ENCODE data around the gene DTX1.

Gene DTX1

DNA sequence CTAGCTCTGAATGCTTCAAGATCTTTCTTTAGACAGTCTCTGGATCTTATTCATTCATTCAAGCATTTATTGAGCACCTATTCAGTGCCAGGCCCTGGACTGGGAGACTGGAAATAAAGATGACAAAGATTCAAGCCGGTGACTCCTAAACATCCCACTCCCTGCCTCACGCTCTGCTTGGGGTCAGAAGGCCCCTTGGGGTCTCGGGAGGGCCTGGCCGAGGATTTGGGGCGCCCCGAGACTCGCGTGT lies 224 bp upstream of the DTX1 start:
- no peak for DNase-seq

DNA sequence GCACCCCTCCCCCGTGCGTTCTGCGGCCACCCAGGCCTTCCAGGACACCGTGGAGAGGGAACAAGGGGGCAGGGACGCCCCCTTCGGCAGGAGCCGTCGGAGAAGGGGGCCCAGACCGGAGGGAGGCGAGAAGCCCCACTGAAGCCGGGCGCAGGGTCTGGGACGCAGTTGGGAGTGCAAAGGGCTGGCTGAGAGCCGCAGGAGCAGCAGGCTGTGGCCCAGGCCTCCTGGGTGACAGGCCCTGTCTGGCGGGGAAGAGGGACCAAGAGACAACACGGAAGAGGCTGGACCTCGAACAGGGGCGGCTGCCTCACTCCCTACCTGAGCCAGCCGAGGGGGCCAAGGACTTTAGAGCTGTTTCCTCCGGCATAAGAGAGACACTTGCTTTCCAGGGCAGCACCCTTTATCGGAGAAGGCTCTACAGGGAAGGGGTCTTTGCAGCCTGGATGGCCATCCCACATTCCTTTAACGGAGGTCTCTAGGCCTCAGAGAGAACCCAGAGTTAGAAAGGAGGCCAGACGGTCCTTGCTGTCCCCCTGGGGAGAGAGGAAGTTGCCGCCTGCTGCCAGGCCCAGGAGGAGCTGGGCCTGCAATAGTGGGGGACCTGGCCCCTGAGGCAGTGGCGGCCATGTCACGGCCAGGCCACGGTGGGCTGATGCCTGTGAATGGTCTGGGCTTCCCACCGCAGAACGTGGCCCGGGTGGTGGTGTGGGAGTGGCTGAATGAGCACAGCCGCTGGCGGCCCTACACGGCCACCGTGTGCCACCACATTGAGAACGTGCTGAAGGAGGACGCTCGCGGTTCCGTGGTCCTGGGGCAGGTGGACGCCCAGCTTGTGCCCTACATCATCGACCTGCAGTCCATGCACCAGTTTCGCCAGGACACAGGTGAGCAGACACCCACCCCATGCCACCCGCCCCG lies 1.3 kb downstream of the DTX1 start:
- no peak for DNase-seq

DNA sequence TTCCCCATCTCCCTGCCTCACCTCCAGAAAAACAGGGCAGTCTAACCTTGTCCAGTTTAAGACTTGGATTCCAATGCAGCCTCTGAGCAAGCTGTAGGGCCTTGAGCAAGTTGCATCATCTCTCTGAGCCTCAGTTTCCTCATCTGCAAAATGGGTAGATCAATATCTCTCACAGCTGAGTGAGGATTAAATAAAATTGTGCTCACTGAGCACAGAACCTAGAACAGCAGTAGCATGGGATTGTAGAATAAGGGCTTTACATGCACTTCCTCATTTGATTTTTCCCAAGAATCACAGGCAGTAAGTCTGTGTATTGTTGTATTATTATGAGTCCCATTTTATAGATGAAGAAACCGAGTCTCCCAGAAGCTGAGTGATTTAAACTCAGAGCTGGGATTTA lies 2.0 kb downstream of the DTX1 start:
- no peak for DNase-seq

DNA sequence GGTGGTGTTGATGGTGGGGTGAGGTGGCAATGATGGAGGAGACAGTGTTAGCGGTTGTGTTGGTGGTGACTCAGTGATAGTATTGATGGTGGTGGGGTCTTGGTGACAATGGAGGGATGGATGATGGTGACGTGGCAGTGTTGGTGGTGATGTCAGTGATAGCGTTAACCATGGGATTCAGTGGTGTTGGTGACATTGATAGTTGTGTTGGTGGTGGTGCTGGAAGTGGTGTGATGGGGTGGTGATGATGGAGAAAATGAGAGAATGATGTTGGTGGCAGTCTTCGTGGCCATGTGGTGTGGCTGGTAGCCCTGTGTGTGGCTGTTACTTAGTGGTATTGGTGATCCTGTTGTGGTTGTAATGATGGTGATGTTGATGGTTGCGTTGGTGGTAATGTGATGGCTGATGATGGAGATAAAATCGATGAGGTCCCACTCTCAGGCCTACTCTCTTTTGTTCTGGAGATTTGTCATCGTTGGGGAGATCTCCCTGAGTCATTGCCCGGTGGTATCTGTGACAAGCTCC lies 2.6 kb downstream of the DTX1 start:
- DNase-seq, result no peak

DNA sequence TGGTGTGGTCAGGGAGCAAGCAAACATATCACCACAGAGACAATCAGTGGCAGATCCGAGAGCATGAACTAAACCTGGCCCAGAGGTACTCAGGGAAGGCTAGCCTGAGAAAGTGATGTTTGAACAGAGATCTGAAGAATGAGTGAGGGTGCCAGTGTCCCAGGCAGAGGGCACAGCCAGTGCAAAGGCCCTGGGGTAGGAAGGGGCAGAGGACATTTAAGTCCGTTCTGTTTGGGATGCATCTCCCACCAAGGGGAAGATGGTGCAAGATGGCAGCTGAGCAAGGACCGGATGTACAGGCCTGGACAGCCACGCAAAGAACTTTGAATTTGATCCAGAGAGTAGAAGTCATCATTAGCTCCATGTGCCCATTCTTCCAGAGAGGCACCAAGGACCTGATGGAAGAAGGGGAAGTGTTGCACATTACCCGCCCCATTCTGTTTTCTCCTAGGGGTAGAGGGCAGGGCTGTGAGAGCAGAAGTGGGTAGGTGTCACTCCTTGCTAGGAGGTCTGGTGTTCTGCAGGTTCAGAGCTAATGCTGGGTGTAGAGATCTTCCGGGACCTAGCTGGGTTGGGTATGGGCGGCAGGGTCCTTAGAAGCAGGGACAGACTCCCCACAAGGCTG lies 3.9 kb downstream of the DTX1 start:
- no peak for DNase-seq

DNA sequence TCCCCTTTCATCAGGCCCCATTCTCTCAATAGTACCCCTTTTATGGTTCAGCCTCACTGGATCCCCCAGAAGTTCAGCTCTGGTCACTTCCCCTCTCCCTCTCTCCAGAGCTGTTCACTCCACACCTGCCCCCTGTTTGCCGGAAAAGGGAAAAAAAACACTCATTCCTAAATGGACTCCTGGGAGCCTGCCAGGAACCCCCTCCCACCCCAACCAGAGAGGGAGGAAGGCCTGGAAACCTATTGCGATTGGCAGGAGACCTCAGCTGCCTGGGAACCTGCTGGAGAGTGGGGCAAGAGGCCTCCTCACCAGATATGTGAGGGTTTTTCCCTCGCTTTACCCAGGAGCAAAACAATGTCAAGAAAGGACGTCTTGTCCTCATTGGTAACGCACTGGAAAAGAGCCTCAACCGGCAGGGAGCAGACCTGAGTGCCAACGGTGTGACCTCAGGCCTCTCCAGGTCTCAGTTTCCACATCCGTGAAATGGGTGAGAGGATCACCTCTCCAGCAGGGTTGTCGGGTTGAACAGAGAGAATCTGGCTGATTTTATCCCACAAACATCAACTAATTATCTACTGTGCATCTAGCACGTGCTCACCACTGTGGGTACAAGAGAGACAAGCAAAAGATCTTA lies 4.6 kb downstream of the DTX1 start:
- DNase-seq, result no peak

DNA sequence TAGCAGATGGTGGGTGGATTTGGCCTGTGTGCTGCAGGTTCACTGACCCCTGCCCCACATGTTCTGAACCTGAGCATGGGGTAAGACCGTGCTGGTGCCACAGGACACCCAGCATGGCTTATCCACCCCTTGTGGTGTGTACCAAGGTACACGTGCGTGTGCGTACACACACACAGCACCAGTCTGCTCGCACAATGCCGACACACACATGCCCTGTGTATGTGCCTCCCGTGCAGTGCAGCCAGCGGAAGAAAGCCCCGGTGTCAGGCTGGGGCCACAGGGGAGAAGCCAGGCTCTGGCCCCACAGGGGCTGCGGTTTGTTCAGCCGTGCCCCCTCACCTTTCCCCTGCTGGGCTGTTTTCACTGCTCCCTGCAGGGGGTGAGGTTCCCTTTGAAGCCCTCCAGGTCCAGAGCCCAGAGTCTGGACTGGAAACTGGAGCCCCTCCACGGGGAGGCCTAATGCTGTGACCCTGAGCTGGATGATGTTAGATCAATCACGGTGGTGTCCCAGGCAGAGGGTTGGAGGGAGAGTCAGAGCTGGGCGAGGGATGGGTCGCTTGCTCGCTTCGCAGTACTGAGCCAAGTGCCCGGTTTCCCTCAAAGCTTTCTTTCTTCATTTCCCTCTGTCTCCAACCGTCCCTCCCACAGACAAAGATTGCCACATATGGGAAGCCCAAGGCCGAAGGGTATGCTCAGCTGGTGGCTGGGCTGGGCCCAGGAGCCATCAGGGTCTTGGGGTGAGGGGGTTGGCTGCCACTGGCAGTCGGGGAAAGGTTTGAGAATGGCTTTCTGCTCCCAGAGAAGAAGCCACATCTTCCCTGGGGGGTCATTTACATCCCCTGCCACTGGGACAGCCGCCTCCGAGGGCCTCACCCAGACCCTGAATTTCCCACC lies 6.2 kb downstream of the DTX1 start:
- no peak for DNase-seq

DNA sequence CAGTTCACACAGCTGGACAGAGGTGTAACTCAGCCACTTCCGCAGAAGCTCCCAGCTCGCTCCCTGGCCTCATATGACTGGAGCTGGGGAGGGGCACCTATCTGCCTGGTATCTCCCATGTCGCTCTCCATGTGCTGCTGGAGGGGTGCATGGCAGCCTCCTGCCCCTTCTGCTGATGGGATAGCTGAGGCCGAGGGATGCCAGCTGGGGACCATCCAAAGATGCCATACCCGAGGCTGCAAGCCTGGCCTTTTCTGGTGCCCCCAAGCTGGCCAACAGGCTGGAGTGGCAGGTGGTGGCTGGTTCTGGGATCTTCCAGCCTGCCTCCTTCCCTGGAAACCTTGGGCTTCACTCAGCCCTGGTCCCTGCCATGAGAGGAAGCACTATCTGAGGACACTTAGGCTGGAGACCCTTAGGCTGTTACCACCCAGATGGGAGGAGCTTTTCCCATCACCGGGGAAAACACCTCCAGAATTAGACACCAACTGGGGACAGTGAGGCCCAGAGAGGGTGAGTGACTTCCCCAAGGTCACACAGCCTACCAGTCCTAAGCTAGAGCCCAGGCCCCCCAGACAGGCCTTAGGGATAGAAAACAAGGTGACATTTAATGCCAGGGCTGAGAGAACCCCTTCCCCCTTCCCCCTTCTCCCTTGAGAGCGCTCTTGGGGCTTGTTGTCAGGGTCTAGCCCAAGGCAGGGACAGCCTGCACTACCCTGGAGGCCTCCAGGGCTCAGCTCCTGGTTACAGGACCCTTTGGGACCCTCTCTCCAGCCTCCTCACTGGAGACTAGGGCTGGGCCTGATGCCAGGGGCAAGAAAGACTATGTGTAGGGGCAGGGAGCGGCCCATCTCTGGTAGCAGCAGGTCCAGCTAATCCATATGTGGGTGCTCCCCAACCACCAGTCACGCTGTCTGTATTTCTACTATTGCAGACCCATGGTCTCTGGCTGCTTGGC lies 7.1 kb downstream of the DTX1 start:
- DNase-seq, result no peak

DNA sequence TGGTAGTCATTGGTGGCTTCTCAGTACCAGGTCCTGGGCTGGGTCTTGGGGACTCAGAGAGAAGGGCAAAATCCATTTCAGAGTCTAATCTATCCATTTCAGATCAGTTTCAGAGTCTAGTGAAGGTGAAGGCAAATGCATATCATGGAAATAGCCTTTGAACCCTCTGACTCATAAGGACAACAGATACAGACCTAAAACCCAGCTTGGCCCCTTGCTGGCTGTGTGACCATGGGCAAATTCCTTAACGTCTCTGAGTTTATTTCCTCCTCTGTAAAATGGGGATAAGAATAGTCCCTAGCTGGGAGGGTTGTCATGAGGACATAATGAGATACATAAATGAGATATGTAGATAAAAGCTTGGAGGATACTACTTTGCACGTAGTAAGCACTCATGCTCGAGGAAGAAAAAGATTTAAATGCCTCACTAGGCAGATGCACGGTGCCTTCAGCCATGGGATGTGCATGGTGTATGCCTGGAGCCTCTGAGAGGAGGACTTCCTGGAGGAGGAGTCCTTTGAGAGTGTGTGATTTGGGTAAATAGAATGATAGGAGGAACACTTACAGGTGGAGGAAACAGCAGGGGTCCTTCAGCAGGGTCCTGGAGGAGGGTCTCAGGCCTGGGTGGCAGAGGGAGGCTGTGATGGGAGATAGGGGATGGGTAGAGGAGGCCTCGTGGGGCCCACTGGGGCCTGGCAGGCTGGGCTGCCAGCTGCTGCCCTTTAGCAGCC lies 8.0 kb downstream of the DTX1 start:
- DNase-seq, result no peak

DNA sequence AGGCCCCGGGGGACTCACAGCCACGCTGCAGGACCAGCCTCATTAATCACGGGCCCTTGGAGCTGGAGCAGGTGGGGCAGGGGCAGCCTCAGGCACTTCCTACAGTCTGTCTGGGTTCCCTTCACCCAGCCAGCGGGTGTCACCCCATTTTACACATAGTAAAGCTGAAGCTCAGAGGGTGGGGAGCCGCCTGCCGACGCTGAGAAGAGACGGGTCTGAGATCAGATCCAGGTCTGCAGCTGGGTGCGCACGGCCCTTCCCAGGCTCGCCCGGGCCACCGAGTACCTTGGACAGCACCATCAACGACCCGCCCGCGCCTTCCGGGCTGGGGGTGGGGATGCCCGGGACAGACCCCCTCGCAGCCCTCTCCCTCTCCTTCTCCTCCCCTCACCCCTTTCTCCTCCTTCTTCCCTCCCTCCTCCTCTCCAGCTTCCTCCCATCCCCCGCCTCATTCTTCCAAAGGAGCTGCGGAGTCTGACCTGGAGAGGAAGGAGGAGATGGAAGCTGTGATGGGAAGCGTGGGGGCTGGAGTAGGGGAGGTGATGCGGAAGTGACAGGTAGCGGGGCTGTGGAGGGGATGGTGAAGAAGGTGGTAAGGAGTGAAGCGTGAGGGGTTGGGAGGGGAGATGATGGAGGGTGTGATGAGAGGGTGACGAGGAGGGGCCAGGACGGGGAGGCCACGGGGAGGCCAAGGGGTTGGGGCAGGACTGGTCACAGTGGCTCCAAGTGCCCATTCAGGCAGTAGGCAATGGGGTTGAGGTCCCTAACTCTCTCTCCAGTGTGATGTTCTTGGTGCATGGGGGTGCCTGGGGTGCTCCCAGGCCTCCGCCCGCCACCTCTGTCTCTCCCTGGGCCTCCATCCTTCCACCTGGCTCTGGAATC lies 8.8 kb downstream of the DTX1 start:
- no peak for DNase-seq

DNA sequence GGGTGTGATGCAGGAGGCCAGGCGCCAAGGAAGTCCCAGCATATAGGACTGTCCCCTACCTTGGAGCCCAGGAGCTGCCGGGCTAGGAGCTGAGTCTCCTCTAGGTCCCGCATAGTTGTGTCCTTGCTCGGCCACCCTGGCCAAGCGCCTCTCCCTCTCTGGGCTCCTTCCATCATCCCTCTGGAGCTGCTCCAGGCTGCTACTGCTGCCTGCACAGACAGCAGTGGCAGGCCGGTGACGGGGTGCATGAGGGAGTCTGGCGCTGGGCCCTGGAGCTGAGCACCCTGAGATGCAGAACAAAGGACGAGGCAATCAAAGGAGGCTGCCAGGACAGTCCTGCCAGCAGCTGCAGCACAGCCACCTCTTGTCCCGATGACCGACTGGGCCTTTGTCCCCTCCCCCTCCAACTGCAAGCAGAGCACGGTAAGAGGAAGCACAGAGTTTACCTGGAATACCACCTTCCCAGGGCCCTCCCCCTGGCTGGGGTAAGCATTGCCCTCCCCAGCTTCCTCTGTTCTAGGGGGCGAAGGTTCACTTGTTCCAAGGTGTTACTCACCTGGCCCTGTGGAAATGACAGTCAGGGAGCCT lies 10.4 kb downstream of the DTX1 start:
- DNase-seq, result no peak

DNA sequence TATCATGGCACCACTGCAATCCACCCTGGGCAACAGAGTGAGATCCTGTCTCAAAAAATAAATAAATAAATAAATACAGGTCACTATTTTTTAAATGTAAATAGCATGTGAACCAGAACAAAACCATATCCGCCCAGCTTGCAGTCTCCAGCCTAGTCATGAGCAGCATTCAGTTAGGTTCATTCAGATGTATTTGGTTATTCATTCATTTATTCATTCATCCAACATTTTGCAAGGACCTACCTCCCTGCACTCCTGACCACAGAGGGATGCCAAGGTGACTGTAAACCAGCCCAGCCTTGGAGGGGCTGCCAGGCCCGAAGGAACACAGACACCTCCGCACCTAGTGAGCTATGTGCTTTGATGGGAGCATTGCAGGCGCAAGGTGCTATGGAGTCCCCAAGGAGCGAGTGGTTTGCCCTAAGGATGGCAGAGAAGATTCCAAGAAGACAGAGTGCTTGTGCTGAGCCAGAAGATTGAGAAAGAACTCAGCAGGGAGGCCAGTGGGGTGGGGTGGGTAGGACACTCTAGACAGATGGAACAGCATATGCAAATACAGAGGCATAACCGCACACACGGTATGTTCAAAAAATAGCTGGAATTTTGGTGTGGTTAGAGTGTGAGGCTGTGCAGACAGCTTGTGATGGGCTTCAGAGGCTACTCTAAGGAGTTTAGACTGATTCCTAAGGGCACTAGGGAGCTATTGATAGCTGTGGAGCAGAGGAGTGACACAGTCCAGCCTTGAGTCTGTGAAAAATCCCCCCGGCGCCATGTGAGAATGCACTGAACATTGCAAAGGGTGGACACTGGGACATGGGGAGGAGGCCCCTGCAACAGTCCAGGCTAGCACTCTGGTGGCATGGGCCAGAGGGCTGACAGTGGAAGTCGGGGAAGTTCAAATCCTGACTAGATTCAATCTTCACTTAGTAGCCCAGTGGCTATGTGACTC lies 11.7 kb downstream of the DTX1 start:
- no peak for DNase-seq

DNA sequence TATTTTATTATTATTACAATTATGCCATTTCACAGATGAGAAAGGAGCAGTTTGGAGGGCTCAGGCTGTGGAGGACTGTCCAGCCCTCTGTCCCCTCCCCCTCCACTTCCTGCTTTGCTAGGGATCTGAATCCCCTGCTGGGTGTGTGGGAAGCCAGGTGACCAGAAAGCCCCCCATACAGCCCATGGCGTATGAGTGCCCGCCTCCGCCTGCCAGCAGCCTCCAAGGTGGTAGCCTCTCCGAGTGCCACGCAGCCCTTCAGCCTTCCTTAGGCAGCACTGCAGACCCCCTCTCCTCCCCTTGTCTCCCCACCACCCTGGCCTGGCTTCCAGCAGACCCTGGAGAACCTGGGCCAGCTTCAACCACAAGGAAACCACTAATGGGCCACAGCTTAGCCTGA lies 12.6 kb downstream of the DTX1 start:
- DNase-seq, result no peak

DNA sequence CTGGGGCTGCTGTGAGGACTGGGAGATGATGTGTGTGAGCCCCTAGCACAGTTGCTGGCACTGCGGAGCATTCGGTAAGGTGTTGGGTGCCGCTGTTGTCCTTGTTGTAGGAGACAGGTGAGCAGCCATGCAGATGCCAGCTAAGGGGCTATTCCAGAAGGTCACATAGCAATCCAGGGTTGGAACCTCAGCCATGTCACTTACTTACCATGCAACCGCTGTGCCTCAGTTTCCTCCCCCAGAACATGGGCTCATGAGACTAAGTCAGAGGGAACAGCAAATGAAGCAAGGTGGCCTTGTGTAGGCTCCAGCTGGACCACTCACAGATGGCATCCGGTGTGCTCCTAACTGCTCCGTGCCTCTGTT lies 13.2 kb downstream of the DTX1 start:
- DNase-seq, result no peak

DNA sequence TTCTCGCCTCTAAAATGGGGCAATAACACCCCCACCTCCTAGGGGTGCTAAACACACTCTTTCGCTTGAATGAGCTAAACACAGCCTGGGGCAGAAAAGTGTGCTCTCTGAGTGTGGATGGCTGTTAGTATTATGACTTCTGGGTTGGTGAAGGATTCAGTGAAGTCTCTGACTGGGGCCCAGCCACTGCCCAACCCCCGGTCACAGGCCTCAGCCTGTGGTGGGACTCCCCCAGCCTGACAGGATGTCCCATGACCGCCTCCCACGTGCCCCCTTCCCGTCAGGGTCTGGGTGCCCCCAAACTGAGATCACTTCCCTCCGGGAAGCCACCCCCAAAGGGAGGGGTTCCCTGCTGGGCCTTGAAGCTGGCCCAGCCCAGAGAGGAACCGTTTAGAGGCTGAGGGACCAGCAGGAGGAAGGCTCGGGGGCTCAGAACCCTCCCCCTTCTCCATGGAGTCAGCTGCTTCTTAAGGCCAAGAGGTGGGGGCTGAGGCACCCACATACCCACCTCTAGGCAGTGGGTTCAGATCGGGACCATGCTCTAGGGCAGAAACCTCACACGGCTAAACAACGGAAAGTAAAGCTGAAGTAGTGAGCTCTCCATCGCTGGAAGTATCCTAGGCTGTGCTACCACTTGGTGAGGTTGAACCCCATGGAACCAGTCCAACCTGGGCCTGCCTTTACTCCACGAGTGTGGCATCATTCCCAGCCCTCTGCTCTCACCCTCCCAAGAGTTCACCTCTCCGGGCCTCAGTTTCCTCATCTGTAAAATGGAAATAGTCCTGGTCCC lies 13.8 kb downstream of the DTX1 start:
- DNase-seq, result no peak

DNA sequence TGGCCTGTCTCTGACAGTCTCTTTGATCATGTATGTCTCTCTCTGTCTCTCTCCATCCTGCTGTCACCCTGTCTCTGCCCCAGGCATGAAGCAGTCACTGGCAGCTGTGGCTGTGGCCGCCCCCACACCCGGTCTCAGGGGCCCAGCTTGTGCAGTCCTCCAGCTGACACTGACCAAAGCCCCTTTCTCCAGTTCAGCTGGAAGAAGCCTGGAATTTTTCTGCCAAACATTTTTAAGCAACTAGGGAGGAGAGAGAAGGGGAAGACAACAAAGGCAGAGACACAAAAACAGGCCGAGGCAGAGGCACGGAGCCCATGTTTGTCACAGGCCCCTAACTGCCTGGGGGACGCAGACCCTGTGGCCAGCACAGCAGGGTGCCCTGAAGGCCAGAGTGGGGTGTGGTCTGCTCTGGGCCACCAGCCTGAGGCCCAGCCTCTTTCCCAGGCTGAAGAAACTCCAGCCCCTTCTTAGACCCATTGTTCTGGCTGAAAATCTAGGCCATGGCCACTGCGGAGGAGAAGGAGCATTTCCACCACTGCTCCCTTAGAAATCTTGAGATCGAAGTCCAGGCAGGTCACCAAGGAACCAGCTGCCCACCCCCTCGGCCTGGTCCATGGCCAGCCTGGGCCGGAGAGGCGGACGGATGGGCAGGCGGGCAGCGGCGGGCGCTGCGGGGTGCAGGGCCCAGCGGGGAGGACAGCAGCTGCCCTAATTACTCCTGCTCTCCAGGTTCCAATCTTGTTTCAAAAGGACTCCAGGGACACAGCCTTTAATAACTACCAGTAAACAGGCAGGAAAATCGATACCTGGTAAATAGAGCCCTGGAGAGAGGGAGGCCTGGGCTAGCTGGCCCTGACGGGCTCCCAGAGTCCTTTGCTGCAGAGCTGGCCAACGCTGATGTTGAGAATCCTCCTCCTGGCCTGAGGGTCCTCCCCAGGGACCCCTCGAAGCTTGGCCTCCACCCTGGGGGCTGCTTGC lies 14.9 kb downstream of the DTX1 start:
- no peak for DNase-seq

Data from cortex of kidney (tissue), 1 donor.